GM06990 (cell line): ENCODE data around the gene BARHL1.

Experiments
- DNase-seq: peaks from one replicate; pipeline ENCODE4 v3.0.0-alpha.2; 2011; ENCODE audit not compliant: insufficient read length; ENCODE audit errors: extremely low read depth
- H3K27me3 ChIP-seq: replicated peaks from 2 replicates; pipeline ENCODE4 v1.6.0; 2011; ENCODE audit warnings: low read length; ENCODE audit not compliant: control insufficient read depth, insufficient read depth
- H3K36me3 ChIP-seq: 2 replicates; pipeline ENCODE4 v1.5.1; 2011; ENCODE audit warnings: low read length; ENCODE audit not compliant: control insufficient read depth, insufficient read depth
- H3K4me3 ChIP-seq: replicated peaks from 2 replicates; pipeline ENCODE4 v1.5.1; 2011; ENCODE audit warnings: low read depth, mild to moderate bottlenecking, control low read depth, low read length
- TF ChIP-seq, protein P1 (sequence below): IDR thresholded peaks from 2 replicates; pipeline ENCODE4 v1.5.1; 2011; ENCODE audit warnings: low read length, control low read depth, mild to moderate bottlenecking, inconsistent platforms; ENCODE audit not compliant: insufficient read depth, poor library complexity, severe bottlenecking

BARHL1 gene

GRCh38 chr9:132592451-132592850 lies 10.0 kb downstream of the BARHL1 start:
- no peak overlapping the region for H3K4me3 ChIP-seq
- peaks cover 2% of the 10 kb centered on the region for H3K27me3 ChIP-seq
- TF ChIP-seq, protein P1, sequence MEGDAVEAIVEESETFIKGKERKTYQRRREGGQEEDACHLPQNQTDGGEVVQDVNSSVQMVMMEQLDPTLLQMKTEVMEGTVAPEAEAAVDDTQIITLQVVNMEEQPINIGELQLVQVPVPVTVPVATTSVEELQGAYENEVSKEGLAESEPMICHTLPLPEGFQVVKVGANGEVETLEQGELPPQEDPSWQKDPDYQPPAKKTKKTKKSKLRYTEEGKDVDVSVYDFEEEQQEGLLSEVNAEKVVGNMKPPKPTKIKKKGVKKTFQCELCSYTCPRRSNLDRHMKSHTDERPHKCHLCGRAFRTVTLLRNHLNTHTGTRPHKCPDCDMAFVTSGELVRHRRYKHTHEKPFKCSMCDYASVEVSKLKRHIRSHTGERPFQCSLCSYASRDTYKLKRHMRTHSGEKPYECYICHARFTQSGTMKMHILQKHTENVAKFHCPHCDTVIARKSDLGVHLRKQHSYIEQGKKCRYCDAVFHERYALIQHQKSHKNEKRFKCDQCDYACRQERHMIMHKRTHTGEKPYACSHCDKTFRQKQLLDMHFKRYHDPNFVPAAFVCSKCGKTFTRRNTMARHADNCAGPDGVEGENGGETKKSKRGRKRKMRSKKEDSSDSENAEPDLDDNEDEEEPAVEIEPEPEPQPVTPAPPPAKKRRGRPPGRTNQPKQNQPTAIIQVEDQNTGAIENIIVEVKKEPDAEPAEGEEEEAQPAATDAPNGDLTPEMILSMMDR: no peak

GRCh38 chr9:132594412-132594811 lies 12.0 kb downstream of the BARHL1 start:
- peaks cover 7% of the 10 kb centered on the region for H3K36me3 ChIP-seq
- TF ChIP-seq, protein P1: no peak
- H3K4me3 ChIP-seq: no peak overlapping the region

More at GRCh38 chr9:132592451-132592850, 10.0 kb downstream of the BARHL1 start:
- no peak for DNase-seq
- peaks cover 7% of the 10 kb centered on the region for H3K36me3 ChIP-seq

GRCh38 chr9:132595319-132595718 lies 12.9 kb downstream of the BARHL1 start:
- H3K27me3 ChIP-seq: no peaks in the 10 kb centered on the region
- no peak overlapping the region for H3K4me3 ChIP-seq
- peaks cover 8% of the 10 kb centered on the region for H3K36me3 ChIP-seq
- TF ChIP-seq, protein P1: no peak
- DNase-seq: no peak

More at GRCh38 chr9:132594412-132594811, 12.0 kb downstream of the BARHL1 start:
- DNase-seq: no peak
- no peaks in the 10 kb centered on the region; the same call in 1 of the 2 replicates for H3K27me3 ChIP-seq

DNA sequence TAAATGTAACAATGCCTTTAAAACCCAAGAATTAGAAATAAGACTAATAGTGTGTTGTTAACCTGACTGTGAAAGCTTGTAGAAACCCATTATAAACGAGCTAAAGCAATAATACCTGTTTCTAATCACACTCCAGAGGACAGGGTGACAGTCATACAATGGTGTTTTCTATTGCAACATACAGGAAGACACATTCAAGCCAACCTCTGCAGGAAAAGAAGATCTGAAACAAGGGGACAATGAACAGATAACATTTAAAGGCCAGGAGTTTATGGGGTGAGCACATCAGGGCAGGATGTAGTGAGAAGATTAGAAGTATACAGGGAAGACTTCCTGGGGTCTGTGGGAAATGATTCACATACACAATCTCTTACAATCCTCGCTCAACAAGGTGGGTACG lies 13.8 kb downstream of the BARHL1 start:
- DNase-seq: no peak
- TF ChIP-seq, protein P1: no peak
- H3K4me3 ChIP-seq: no peak overlapping the region
- H3K27me3 ChIP-seq: no peaks in the 10 kb centered on the region
- peaks cover 16% of the 10 kb centered on the region for H3K36me3 ChIP-seq

DNA sequence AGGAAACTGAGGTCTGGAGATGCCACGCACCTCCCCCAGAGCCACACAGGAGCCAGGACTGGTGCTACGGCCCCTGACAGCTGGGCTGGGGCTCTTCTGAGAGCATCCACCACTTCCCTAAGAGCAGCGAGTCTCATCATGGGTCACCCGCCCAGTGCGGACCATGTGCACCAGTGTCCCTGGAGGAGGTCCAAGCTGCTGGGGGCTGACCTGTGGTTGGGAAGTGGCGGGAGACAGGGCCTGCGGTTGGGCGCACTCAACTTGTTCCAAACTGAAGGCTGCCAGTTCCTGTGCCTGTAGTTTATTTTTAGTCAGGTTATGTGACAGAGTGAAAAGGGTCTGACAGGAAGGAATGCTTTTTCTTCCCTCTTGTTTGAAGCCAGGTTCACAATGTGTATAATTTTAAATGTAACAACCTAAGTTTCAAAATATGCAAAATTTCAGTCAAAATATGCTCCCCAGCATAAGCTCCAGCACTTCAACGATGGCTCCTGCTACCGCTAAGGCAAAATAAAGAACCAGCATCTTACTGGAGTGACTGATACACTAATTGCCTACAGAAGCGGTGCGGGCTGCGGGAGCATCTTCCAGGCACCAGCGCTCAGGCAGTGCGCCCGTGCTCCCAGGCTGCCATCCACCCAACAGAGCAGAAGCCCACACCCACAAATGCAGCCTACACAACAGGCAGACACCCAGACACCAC lies 14.8 kb downstream of the BARHL1 start:
- TF ChIP-seq, protein P1: no peak

More for the DNA sequence above, 14.8 kb downstream of the BARHL1 start:
- no peak for DNase-seq
- no peaks in the 10 kb centered on the region for H3K27me3 ChIP-seq
- peaks cover 20% of the 10 kb centered on the region for H3K36me3 ChIP-seq
- no peak overlapping the region for H3K4me3 ChIP-seq
